Transverse colon (tissue), 3 donors: ENCODE data around the gene ZNF138.

Experiments used
- CTCF ChIP-seq, 5 experiments: fragments of 200-600 bp in 3 of 5; fragments of 450-650 bp in 2 of 5; sonication (generic) in 3 of 5; IDR thresholded peaks; 1 replicate in 2 of 5; 2 replicates in 3 of 5; pipeline ENCODE4 v1.5.1; 2016 to 2017; ENCODE audit warnings: antibody characterized with exemption in 5 of 5, inconsistent platforms in 3 of 5, mild to moderate bottlenecking in 2 of 5, moderate library complexity in 1 of 5
- POLR2A ChIP-seq: fragments of 450-650 bp; IDR thresholded peaks from one replicate; pipeline ENCODE4 v1.6.1; 2016; ENCODE audit warnings: antibody characterized with exemption, mild to moderate bottlenecking, moderate library complexity

- TF ChIP-seq CTCF (IDR thresholded peaks at IDR 0.05) (no peak), POLR2A (no peak)
Observed at GRCh38 chr7:64875258-64875657, 81.0 kb downstream of the ZNF138 start.
